Coronary artery (tissue), 2 donors: ENCODE measurements around the gene CCDC81.

Source experiments
- DNase-seq: peaks from one replicate; pipeline ENCODE4 v3.0.0-alpha.2; 2017; ENCODE audit warnings: low spot score
- H3K27ac ChIP-seq, 2 donors: fragments of 200-600 bp; sonication (generic); one replicate each; pipeline ENCODE4 v1.5.1; 2016 to 2019
- H3K4me3 ChIP-seq: fragments of 200-600 bp; sonication (generic); 2 replicates; pipeline ENCODE4 v1.5.1; 2016; ENCODE audit warnings: mild to moderate bottlenecking, moderate library complexity
- CTCF ChIP-seq: fragments of 200-600 bp; sonication (generic); IDR thresholded peaks from one replicate; pipeline ENCODE4 v1.5.1; 2019; ENCODE audit warnings: antibody characterized with exemption

Gene CCDC81

GRCh38 chr11:86456075-86456939 lies 81.6 kb downstream of the CCDC81 start:
- peak; percentile 67 for TF ChIP-seq CTCF
- Histone ChIP-seq H3K27ac (peak overlapping the region in 1 of 2 donors; percentile 77), H3K4me3 (no peak overlapping the region)
- DNase-seq, result no peak

- H3K27ac ChIP-seq, result peak overlapping the region in 1 of 2 donors; percentile 77
Measured at GRCh38 chr11:86458294-86459001, 83.8 kb downstream of the CCDC81 start.

GRCh38 chr11:86459002-86459385 lies 84.3 kb downstream of the CCDC81 start:
- no peak for TF ChIP-seq CTCF
- Histone ChIP-seq H3K27ac (peak overlapping the region; percentile 8 to 77), H3K4me3 (no peak overlapping the region)
- no peak for DNase-seq

More at GRCh38 chr11:86458294-86459001, 83.8 kb downstream of the CCDC81 start:
- H3K4me3 ChIP-seq, result no peak overlapping the region
- no peak for DNase-seq
- TF ChIP-seq CTCF, result no peak

- peak; percentile 79 for DNase-seq
- H3K27ac ChIP-seq, result peak overlapping the region; percentile 8 to 77
- H3K4me3 ChIP-seq, result no peak overlapping the region
- TF ChIP-seq CTCF, result no peak
Measured at GRCh38 chr11:86459682-86460460, 85.2 kb downstream of the CCDC81 start.

GRCh38 chr11:86460461-86461385 lies 86.0 kb downstream of the CCDC81 start:
- Histone ChIP-seq H3K27ac (peak overlapping the region; percentile 8 to 77), H3K4me3 (no peak overlapping the region)
- TF ChIP-seq CTCF, result no peak
- DNase-seq, result no peak

- TF ChIP-seq CTCF, result no peak
- no peak overlapping the region for H3K27ac ChIP-seq
- no peak for DNase-seq
- H3K4me3 ChIP-seq, result no peak overlapping the region
Measured at GRCh38 chr11:86461892-86462291, 87.2 kb downstream of the CCDC81 start.
